Suprapubic skin (tissue), 4 donors: Measurements from ENCODE around the gene KDM4E. TPM values are rescaled to one million over a fixed set of nuclear protein-coding genes. Genes with fewer than 3 reads are reported as not detected.

Experiments used
- DNase-seq, 2 donors: peaks; one replicate each; pipeline ENCODE4 v3.0.0-alpha.2; 2019; ENCODE audit warnings: low spot score in 2 of 2
- H3K27ac ChIP-seq: fragments of 200-600 bp; sonication (generic); one replicate; pipeline ENCODE4 v1.5.1; 2019
- H3K27me3 ChIP-seq: fragments of 200-600 bp; sonication (generic); one replicate; pipeline ENCODE4 v1.5.1; 2019
- H3K36me3 ChIP-seq: fragments of 200-600 bp; sonication (generic); one replicate; pipeline ENCODE4 v1.5.1; 2019
- H3K4me1 ChIP-seq: fragments of 200-600 bp; sonication (generic); one replicate; pipeline ENCODE4 v1.5.1; 2019
- H3K4me3 ChIP-seq: fragments of 200-600 bp; sonication (generic); one replicate; pipeline ENCODE4 v1.5.1; 2019; ENCODE audit warnings: mild to moderate bottlenecking
- H3K9me3 ChIP-seq: fragments of 200-600 bp; sonication (generic); one replicate; pipeline ENCODE4 v1.5.1; 2019
- CTCF ChIP-seq, 2 donors: fragments of 200-600 bp in 1 of 2; fragments of 450-650 bp in 1 of 2; sonication (generic) in 1 of 2; IDR thresholded peaks; one replicate each; pipeline ENCODE4 v1.5.1; 2016 to 2019; ENCODE audit warnings: antibody characterized with exemption in 2 of 2, mild to moderate bottlenecking in 1 of 2, moderate library complexity in 1 of 2
- EP300 ChIP-seq: sonication (generic); formaldehyde crosslinking; IDR thresholded peaks from one replicate; pipeline ENCODE4 v1.6.1; 2017; ENCODE audit warnings: antibody characterized with exemption
- POLR2A ChIP-seq, 2 donors: fragments of 450-650 bp; IDR thresholded peaks; one replicate each; pipeline ENCODE4 v1.6.1; 2017; ENCODE audit warnings: antibody characterized with exemption in 2 of 2, mild to moderate bottlenecking in 2 of 2, moderate library complexity in 2 of 2
- POLR2AphosphoS5 ChIP-seq, 3 donors: sonication (generic); formaldehyde crosslinking; IDR thresholded peaks; one replicate each; pipeline ENCODE4 v1.6.1; 2017; ENCODE audit warnings: antibody characterized with exemption in 3 of 3
- WGBS: methylation state at CpG from one replicate; pipeline ENCODE4 v1.1.5; 2018; 5-methylcytosine and 5-hydroxymethylcytosine counted together
- total RNA-seq, 4 donors: library from RNA; depleted of rRNA; stranded (reverse); fragments of >200 nt; gene quantifications; one replicate each; pipeline ENCODE4 v1.1.0, GENCODE V29; 2016

Gene KDM4E
- total RNA-seq, 4 donors from 2014 or later = not detected

GRCh38 chr11:94998285-94998684 is 26.8 kb upstream of the KDM4E start:
- DNase-seq = no peak
- no peaks in the 10 kb centered on the region for H3K4me1 ChIP-seq
- TF ChIP-seq POLR2AphosphoS5 (IDR thresholded peaks at IDR 0.05) (no peak), EP300 (no peak), POLR2A (IDR thresholded peaks at IDR 0.05) (no peak), CTCF (IDR thresholded peaks at IDR 0.05) (no peak)
- no peak overlapping the region for H3K27ac ChIP-seq
- peaks cover 6% of the 10 kb centered on the region for H3K36me3 ChIP-seq
- 93% methylated on average over 13 of the region's 13 CpGs for WGBS
- H3K9me3 ChIP-seq = no peaks in the 10 kb centered on the region
- H3K27me3 ChIP-seq = no peaks in the 10 kb centered on the region
- no peak overlapping the region for H3K4me3 ChIP-seq

- Histone ChIP-seq H3K27ac (no peak overlapping the region), H3K4me1 (no peaks in the 10 kb centered on the region), H3K4me3 (no peak overlapping the region), H3K27me3 (no peaks in the 10 kb centered on the region), H3K36me3 (no peaks in the 10 kb centered on the region), H3K9me3 (no peaks in the 10 kb centered on the region)
- TF ChIP-seq POLR2AphosphoS5 (IDR thresholded peaks at IDR 0.05) (no peak), CTCF (IDR thresholded peaks at IDR 0.05) (no peak), POLR2A (IDR thresholded peaks at IDR 0.05) (no peak), EP300 (no peak)
- no peak for DNase-seq
Observed at GRCh38 chr11:95003716-95004115, 21.3 kb upstream of the KDM4E start.

- Histone ChIP-seq H3K4me1 (no peaks in the 10 kb centered on the region), H3K9me3 (no peaks in the 10 kb centered on the region), H3K27me3 (no peaks in the 10 kb centered on the region), H3K4me3 (no peak overlapping the region), H3K36me3 (no peaks in the 10 kb centered on the region), H3K27ac (no peak overlapping the region)
- DNase-seq = no peak
- 88% methylated on average over 1 of the region's 1 CpG for WGBS
- TF ChIP-seq CTCF (IDR thresholded peaks at IDR 0.05) (no peak), EP300 (no peak), POLR2AphosphoS5 (IDR thresholded peaks at IDR 0.05) (no peak), POLR2A (IDR thresholded peaks at IDR 0.05) (no peak)
Observed at GRCh38 chr11:95005642-95006041, 19.4 kb upstream of the KDM4E start.

GRCh38 chr11:95011376-95011775 is 13.7 kb upstream of the KDM4E start:
- Histone ChIP-seq H3K4me3 (no peak overlapping the region), H3K27me3 (peaks cover 8% of the 10 kb centered on the region), H3K36me3 (no peaks in the 10 kb centered on the region), H3K27ac (no peak overlapping the region), H3K4me1 (no peaks in the 10 kb centered on the region), H3K9me3 (no peaks in the 10 kb centered on the region)
- DNase-seq = no peak
- no peak for TF ChIP-seq CTCF (IDR thresholded peaks at IDR 0.05)
- TF ChIP-seq EP300 = no peak
- TF ChIP-seq POLR2A (IDR thresholded peaks at IDR 0.05) = no peak
- TF ChIP-seq POLR2AphosphoS5 (IDR thresholded peaks at IDR 0.05) = no peak

GRCh38 chr11:95014184-95014821 is 10.8 kb upstream of the KDM4E start:
- Histone ChIP-seq H3K27me3 (peaks cover 8% of the 10 kb centered on the region), H3K36me3 (no peaks in the 10 kb centered on the region), H3K4me1 (no peaks in the 10 kb centered on the region), H3K9me3 (no peaks in the 10 kb centered on the region), H3K27ac (no peak overlapping the region), H3K4me3 (no peak overlapping the region)
- DNase-seq = no peak
- 83% methylated on average over 12 of the region's 12 CpGs for WGBS
- TF ChIP-seq POLR2AphosphoS5 (IDR thresholded peaks at IDR 0.05) = no peak
- TF ChIP-seq CTCF (IDR thresholded peaks at IDR 0.05) = no peak
- no peak for TF ChIP-seq POLR2A (IDR thresholded peaks at IDR 0.05)
- no peak for TF ChIP-seq EP300
